Activated T-helper 17 cell treated with anti-CD3 and anti-CD28 coated beads, Interleukin-2, amount 50 U/mL, for 72 hours (primary cell): ENCODE data around the gene EXD3. TPM values are rescaled to one million over a fixed set of nuclear protein-coding genes. Genes with fewer than 3 reads are reported as not detected.

Experiments
- ATAC-seq: fragments of 150-1000 bp; cut with Tn5 transposase; replicated peaks from 2 replicates; pipeline ENCODE4 v1.10.0; 2021; ENCODE audit warnings: mild to moderate bottlenecking, moderate library complexity
- H3K27ac Mint-ChIP-seq: one replicate; pipeline ENCODE4 v1.8.0; 2022; ENCODE audit warnings: mixed read lengths
- H3K27me3 Mint-ChIP-seq: one replicate; pipeline ENCODE4 v1.8.0; 2022; ENCODE audit warnings: mixed read lengths
- H3K36me3 Mint-ChIP-seq: one replicate; pipeline ENCODE4 v1.8.0; 2022; ENCODE audit warnings: low read depth, mild to moderate bottlenecking, mixed read lengths
- H3K4me1 Mint-ChIP-seq: one replicate; pipeline ENCODE4 v1.8.0; 2022; ENCODE audit warnings: mixed read lengths
- H3K4me3 Mint-ChIP-seq: one replicate; pipeline ENCODE4 v1.8.0; 2022; ENCODE audit warnings: mild to moderate bottlenecking, mixed read lengths
- H3K9me3 Mint-ChIP-seq: one replicate; pipeline ENCODE4 v1.8.0; 2022; ENCODE audit warnings: mixed read lengths
- total RNA-seq, 2 donors: library from RNA; stranded (reverse); gene quantifications; one replicate each; pipeline ENCODE4 v1.2.3, GENCODE V29; 2022

The EXD3 gene
- total RNA-seq, 2 donors from 2014 or later = 8.8 to 10.0 TPM

DNA sequence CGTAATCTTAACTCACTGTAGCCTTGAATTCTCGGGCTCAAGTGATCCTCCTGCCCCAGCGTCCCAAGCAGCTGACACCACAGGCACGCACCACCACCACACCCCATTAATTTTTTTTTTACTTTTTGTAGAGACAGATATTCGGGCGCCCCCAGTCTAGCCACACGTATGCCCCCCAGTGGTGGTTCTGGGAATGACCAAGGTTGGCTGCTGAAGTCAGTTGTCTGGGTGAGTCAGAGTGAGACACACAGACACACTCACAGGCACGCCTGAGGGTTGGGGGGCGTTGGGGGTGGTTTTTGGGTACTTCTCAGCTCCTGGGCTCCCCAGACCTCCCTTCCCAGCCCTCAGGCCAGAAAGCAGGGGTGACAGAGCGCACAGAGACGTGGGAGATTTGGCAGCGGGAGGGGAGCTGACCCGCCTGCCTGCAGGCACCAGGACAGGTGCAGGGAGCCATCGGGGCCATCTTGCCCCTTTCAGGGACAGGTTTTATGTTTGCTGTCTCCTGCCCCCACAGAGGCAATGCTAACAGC lies 22.4 kb upstream of the EXD3 start:
- Mint-ChIP-seq H3K36me3 (no peaks in the 10 kb centered on the region), H3K27me3 (peaks cover 8% of the 10 kb centered on the region), H3K4me3 (no peak overlapping the region), H3K27ac (peak overlapping the region; percentile 17), H3K4me1 (peaks cover 14% of the 10 kb centered on the region), H3K9me3 (no peaks in the 10 kb centered on the region)
- peak; percentile 89 for ATAC-seq

DNA sequence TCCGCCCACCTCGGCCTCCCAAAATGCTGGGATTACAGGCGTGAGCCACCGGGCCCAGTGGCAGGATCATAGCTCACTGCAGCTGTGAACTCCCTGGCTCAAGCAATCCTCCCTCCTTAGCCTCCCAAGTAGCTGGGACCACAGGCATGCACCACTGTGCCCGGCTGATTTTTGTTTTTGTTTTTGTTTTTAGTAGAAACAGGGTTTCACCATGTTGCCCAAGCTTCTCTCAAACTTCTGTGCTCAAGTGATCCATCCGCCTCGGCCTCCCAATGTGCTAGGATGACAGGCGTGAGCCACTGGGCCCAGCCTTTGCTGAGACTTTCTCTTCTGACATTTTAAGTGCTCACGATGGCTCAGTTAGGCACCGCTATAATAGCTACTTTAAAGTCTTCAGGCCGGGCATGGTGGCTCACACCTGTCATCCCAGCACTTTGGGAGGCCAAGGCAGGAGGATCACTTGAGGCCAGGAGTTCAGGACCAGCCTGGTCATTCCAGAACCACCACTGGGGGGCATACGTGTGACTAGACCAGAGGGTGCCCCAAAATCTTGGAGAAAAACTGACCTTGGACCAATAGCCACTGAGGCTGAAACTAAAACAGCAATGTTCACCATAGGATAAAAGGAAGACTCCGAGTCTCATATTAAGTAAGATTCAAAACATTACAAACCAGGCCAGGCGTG lies 21.3 kb upstream of the EXD3 start:
- Mint-ChIP-seq H3K9me3 (no peaks in the 10 kb centered on the region), H3K4me3 (no peak overlapping the region), H3K36me3 (no peaks in the 10 kb centered on the region), H3K4me1 (peaks cover 14% of the 10 kb centered on the region), H3K27me3 (peaks cover 12% of the 10 kb centered on the region), H3K27ac (no peak overlapping the region)
- ATAC-seq = no peak

- no peak for ATAC-seq
- H3K27me3 Mint-ChIP-seq = peaks cover 12% of the 10 kb centered on the region
- H3K4me1 Mint-ChIP-seq = peaks cover 11% of the 10 kb centered on the region
- no peak overlapping the region for H3K27ac Mint-ChIP-seq
- no peaks in the 10 kb centered on the region for H3K9me3 Mint-ChIP-seq
- peak overlapping the region; percentile 54 for H3K4me3 Mint-ChIP-seq
- no peaks in the 10 kb centered on the region for H3K36me3 Mint-ChIP-seq
These were observed 19.0 kb upstream of the EXD3 start for GRCh38 chr9:137441935-137442321.

GRCh38 chr9:137441289-137441934 lies 18.4 kb upstream of the EXD3 start, which contains the start of gene ENTPD8:
Gene ENTPD8 (minus strand): TSS chr9:137441357. CDS start chr9:137438285, 3,072 bp downstream.
- Mint-ChIP-seq H3K27me3 (peaks cover 12% of the 10 kb centered on the region), H3K4me3 (peak within 1 kb of the TSS; percentile 54), H3K36me3 (no peaks in the 10 kb centered on the region), H3K4me1 (peaks cover 10% of the 10 kb centered on the region), H3K9me3 (no peaks in the 10 kb centered on the region), H3K27ac (no peak within 1 kb of the TSS)
- ATAC-seq = peak; percentile 35

DNA sequence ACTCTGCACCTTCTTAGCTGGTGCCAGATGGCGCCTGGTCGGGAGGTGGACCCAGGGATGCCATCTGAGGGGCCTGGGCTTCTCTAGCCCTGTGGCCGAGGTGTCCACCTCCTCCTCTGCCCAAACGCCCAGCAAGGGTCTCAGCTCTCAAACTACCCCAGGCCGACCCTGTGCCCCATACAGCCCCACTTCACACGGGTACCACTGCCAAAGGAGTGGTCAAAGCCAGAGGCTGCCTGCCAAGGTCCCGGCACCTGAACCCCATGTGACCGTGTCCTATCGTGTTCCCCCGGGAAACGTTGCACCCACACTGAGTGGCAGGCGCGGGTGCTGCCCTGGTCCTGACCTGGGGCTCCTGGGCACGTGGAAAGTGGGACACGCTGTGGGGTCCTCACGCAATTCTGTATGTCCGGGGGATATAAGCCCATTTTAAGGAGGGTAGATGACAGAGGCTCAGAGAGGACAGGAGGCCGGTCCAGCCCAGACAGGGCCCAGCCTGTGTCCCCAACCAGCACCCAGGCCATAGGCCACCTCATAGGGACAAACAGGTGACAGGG lies 16.3 kb upstream of the EXD3 start:
- no peak for ATAC-seq
- H3K27me3 Mint-ChIP-seq = peaks cover 12% of the 10 kb centered on the region
- peaks cover 5% of the 10 kb centered on the region for H3K4me1 Mint-ChIP-seq
- H3K4me3 Mint-ChIP-seq = no peak overlapping the region
- H3K36me3 Mint-ChIP-seq = no peaks in the 10 kb centered on the region
- no peak overlapping the region for H3K27ac Mint-ChIP-seq
- no peaks in the 10 kb centered on the region for H3K9me3 Mint-ChIP-seq

DNA sequence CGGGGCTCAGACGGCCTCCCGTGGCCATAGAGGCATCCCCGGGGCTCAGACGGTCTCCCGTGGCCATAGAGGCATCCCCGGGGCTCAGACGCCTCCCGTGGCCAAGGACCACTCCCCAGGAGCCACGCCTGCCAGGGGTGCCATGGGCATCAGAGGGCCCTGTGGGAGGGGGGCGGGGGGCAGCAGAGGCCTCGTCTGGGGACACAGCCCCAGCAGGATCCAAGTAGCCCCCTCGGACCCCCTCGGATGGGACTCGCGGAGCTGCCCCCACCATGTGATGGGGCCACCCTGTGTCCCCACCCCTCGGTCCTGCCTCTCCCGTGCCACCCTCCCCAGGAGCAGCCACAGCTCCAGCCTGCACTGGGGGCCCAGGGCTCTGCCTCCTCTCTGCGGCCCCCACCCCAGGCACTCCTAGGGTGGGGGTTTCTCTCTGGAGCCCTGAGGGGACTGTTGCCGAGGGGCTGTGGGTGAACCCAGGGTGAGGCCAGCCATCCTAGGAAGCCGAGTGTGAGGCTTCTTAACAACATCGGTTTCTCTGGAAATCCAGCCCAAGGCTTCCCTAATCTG lies 15.7 kb upstream of the EXD3 start:
- Mint-ChIP-seq H3K9me3 (no peaks in the 10 kb centered on the region), H3K27ac (no peak overlapping the region), H3K4me3 (no peak overlapping the region), H3K27me3 (peaks cover 11% of the 10 kb centered on the region), H3K36me3 (no peaks in the 10 kb centered on the region), H3K4me1 (peaks cover 5% of the 10 kb centered on the region)
- ATAC-seq = no peak

DNA sequence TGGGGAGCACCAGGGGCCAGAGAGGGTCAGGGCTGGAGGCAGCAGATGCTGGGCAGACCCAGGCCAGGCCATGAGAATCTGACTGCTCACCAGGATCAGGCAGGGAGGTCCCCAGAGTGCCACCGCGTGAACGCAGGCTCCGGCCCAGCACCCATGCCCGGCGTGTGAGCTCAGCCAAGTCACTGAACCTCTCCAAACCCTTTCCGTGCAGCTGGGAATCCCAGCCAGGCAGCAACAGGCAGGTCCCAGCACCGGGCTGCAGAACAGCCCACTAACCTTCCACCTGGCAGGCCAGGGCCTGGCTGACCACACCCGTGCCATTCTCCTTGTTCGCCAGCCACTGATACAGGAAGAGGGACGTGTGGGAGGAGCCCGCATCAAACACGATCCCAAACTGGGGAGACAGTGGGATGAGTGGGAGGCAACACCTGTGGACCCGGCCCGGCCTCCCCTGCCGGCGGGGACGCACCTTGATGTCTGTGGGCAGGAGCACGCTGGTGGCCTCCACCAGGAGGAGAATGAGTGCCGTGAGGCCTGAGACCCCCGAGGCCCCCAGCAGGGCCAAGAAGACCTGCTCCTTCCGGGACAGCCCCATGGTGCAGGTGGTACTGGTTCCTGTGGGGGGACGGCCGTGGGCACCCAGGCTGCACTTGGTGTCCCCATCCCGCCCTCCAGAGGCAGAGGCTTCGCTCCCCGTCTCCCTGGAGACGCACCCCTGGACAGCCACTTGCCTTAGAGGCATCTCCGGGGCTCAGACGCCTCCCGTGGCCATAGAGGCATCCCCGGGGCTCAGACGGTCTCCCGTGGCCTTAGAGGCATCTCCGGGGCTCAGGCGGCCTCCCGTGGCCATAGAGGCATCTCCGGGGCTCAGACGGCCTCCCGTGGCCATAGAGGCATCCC lies 15.0 kb upstream of the EXD3 start:
- Mint-ChIP-seq H3K4me3 (no peak overlapping the region), H3K27ac (no peak overlapping the region), H3K27me3 (peaks cover 8% of the 10 kb centered on the region), H3K4me1 (peaks cover 5% of the 10 kb centered on the region), H3K36me3 (no peaks in the 10 kb centered on the region), H3K9me3 (no peaks in the 10 kb centered on the region)
- ATAC-seq = no peak

- Mint-ChIP-seq H3K4me1 (peaks cover 3% of the 10 kb centered on the region), H3K36me3 (no peaks in the 10 kb centered on the region), H3K4me3 (no peak overlapping the region), H3K9me3 (no peaks in the 10 kb centered on the region), H3K27me3 (peaks cover 7% of the 10 kb centered on the region), H3K27ac (no peak overlapping the region)
- no peak for ATAC-seq
These were observed 14.0 kb upstream of the EXD3 start for GRCh38 chr9:137436761-137437600.

DNA sequence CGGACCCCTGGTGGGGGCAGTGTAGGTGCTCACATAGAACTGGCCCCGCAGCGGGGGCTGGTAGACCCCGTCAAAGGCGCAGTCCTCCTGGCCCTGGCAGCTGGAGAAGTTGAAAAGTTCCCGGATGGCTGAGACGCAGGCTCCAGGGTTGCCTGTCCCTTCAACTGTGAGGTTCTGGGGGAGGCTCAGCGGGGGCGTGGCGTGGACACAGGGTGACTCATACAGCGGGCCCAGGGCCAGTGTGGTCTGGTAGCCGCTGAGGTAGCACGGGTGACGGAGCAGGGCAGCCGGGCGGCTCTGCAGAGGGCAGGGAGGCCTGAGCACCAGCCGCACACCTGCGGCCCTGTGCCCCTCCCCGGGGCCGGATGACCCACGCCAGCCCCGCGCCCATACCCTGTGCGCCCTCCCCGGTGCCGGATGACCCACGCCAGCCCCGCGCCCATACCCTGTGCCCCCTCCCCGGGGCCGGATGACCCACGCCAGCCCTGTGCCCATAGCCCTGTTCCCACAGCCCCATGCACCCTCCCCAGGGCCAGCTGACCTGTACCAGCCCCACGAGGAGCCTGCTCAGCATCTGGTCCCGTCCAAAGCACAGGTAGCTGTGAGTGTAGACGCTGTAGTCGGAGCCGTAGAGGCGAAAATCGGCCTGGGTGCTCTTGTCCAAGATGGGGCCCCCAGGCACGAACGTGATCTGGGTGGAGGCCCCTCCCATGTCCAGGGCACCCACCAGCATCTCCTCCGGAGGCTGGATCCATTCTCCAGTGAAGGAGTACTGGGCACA lies 13.2 kb upstream of the EXD3 start:
- no peak for ATAC-seq
- H3K4me3 Mint-ChIP-seq = no peak overlapping the region
- H3K4me1 Mint-ChIP-seq = no peaks in the 10 kb centered on the region
- peaks cover 4% of the 10 kb centered on the region for H3K27me3 Mint-ChIP-seq
- no peak overlapping the region for H3K27ac Mint-ChIP-seq
- no peaks in the 10 kb centered on the region for H3K9me3 Mint-ChIP-seq
- H3K36me3 Mint-ChIP-seq = no peaks in the 10 kb centered on the region

GRCh38 chr9:137435381-137435891 lies 12.5 kb upstream of the EXD3 start:
- Mint-ChIP-seq H3K27me3 (peaks cover 4% of the 10 kb centered on the region), H3K9me3 (no peaks in the 10 kb centered on the region), H3K4me3 (no peak overlapping the region), H3K36me3 (no peaks in the 10 kb centered on the region), H3K27ac (no peak overlapping the region), H3K4me1 (no peaks in the 10 kb centered on the region)
- ATAC-seq = no peak

DNA sequence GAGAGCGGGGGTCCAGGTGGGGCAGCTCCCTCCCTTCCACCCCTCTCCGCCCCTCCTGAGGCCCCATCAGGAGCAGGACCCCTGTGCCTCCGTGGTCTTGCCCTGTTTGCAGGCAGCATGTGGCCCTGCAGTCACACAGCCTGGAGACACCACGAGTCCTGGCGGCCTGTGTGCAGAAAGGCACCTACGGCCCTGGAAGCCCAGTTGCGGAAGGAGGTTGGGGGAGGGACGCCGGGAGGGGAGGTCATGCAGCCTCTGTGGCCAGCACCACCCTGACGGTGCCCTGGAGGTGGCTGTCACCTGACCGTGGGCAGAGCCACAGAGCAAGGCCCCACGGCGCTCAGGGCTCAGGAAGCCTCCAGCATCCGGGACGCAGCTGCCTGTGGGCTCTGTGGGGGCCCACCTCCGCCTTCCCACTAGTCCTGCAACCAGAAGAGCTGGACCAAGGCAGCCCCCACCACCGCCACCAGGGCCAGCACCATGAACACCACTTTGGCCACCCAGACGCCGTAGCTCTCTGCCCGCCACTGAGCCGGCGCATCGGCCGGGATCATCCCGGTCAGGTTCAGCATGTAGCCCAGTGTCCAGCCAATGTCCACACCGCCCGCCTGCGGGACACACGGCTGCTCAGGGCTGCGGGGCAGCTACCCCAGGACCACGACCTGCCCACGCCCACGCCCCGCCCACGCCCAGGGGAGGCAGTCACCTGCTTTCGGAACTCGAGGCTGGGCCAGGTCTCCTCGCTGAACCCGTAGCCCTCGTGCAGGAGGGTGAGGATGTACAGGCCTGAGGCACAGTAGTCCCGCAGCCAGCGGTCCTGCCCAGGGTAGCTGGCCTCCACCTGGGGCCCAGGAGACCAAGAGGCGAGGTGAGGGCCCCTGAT lies 11.8 kb upstream of the EXD3 start:
- Mint-ChIP-seq H3K9me3 (no peaks in the 10 kb centered on the region), H3K4me1 (no peaks in the 10 kb centered on the region), H3K4me3 (no peak overlapping the region), H3K36me3 (no peaks in the 10 kb centered on the region), H3K27ac (no peak overlapping the region), H3K27me3 (peaks cover 4% of the 10 kb centered on the region)
- no peak for ATAC-seq

DNA sequence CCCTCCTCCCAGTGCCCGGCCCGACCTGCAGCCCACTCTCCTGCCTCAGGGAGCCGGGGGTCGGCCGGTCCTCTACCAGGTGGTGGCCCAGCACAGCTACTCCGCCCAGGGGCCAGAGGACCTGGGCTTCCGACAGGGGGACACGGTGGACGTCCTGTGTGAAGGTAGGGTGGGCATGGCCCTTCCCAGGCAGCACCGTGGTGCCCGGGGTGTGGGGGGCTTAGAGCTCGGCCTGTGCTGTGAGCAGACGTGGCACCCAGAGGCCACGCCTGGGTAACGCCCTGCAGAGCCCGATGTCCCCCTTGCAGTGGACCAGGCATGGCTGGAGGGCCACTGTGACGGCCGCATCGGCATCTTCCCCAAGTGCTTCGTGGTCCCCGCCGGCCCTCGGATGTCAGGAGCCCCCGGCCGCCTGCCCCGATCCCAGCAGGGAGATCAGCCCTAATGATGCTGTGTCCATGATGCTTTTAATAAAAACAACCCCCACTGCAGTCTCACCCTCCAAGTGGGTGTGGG lies 11.0 kb upstream of the EXD3 start:
- ATAC-seq = no peak
- Mint-ChIP-seq H3K27ac (no peak overlapping the region), H3K27me3 (no peaks in the 10 kb centered on the region), H3K4me3 (no peak overlapping the region), H3K9me3 (no peaks in the 10 kb centered on the region), H3K4me1 (no peaks in the 10 kb centered on the region), H3K36me3 (no peaks in the 10 kb centered on the region)
